Measurements from ENCODE around the gene CFAP300. TPM values are rescaled to one million over a fixed set of nuclear protein-coding genes. Genes with fewer than 3 reads are reported as not detected.

CFAP300 gene
- total and polyA plus RNA-seq, 2 of the 8 experiments (the other 6 are each of a cell fraction or from before 2014, with no cell fraction given): 2.1 to 2.8 TPM

- 92% methylated on average over 3 of the region's 3 CpGs; no CpG with 5 or more reads in 1 of the 2 experiments for WGBS, 2 experiments (ENCODE audit: extremely low coverage in 1 of 2, insufficient coverage in 1 of 2, insufficient read length in 1 of 2, insufficient replicate concordance in 2 of 2, low coverage in 1 of 2, low lambda C conversion rate in 2 of 2, missing lambda C conversion rate in 1 of 2)
- TF ChIP-seq CTBP2 (IDR thresholded peaks at IDR 0.05; ENCODE audit: borderline replicate concordance, insufficient read depth, insufficient read length, low read length) (no peak), CHD2 (IDR thresholded peaks at IDR 0.05; ENCODE audit: low read length) (no peak), JUND (IDR thresholded peaks at IDR 0.05; ENCODE audit: low read length) (no peak), RBBP5 (IDR thresholded peaks at IDR 0.05; ENCODE audit: borderline replicate concordance, low read depth, low read length) (no peak), SIRT6 (IDR thresholded peaks at IDR 0.05; ENCODE audit: low read length) (no peak), SP1 (IDR thresholded peaks at IDR 0.05; ENCODE audit: low read depth, low read length) (no peak), SAP30 (IDR thresholded peaks at IDR 0.05; ENCODE audit: insufficient read depth, insufficient replicate concordance, low read length) (no peak), RNF2 (IDR thresholded peaks at IDR 0.05; ENCODE audit: borderline replicate concordance, low read depth, low read length, missing control alignments, poor library complexity, severe bottlenecking) (no peak)
- TF ChIP-seq, protein P1, sequence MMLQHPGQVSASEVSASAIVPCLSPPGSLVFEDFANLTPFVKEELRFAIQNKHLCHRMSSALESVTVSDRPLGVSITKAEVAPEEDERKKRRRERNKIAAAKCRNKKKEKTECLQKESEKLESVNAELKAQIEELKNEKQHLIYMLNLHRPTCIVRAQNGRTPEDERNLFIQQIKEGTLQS (IDR thresholded peaks at IDR 0.05; ENCODE audit: insufficient read depth, low read depth, low read length): no peak
- TF ChIP-seq, protein P2, sequence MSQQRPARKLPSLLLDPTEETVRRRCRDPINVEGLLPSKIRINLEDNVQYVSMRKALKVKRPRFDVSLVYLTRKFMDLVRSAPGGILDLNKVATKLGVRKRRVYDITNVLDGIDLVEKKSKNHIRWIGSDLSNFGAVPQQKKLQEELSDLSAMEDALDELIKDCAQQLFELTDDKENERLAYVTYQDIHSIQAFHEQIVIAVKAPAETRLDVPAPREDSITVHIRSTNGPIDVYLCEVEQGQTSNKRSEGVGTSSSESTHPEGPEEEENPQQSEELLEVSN (IDR thresholded peaks at IDR 0.05): no peak
- POLR2A ChIA-PET (ENCODE audit: partially characterized antibody): no interaction called here
These were observed 34.3 kb upstream of the CFAP300 start for GRCh38 chr11:102012946-102013345.

More at GRCh38 chr11:102012946-102013345, 34.3 kb upstream of the CFAP300 start:
- H3K79me2 ChIP-seq (ENCODE audit: control insufficient read depth in 1 of 2, insufficient read depth in 2 of 2, low read length in 2 of 2): no peaks in the 10 kb centered on the region
- H3K4me3 ChIP-seq (ENCODE audit: extremely low read depth in 1 of 4, insufficient read depth in 2 of 4, low read depth in 3 of 4, low read length in 4 of 4): no peak overlapping the region
- no peak overlapping the region for H2BK20ac ChIP-seq (ENCODE audit: low read length)
- H4K8ac ChIP-seq (ENCODE audit: extremely low read depth, insufficient read depth, low read length): no peak overlapping the region
- H2BK15ac ChIP-seq (ENCODE audit: low read length): no peak overlapping the region
- no peak overlapping the region for H3K4me2 ChIP-seq (ENCODE audit: insufficient read depth in 1 of 2, low read depth in 2 of 2, low read length in 2 of 2)
- H3K4ac ChIP-seq (replicated peaks; ENCODE audit: insufficient read length, low read depth, low read length): no peak overlapping the region
- H3K23me2 ChIP-seq (ENCODE audit: low read depth, low read length): no peaks in the 10 kb centered on the region
- H3K36me3 ChIP-seq (ENCODE audit: control insufficient read depth in 2 of 4, insufficient read depth in 4 of 4, low read length in 3 of 4): no peaks in the 10 kb centered on the region
- H3K18ac ChIP-seq (ENCODE audit: extremely low read depth, low read length): no peak overlapping the region
- H3K9me3 ChIP-seq (ENCODE audit: insufficient read depth in 2 of 2, low read depth in 1 of 2, low read length in 1 of 2): no peaks in the 10 kb centered on the region
- H2BK5ac ChIP-seq (ENCODE audit: low read depth, low read length): no peak overlapping the region
- H3K23ac ChIP-seq (ENCODE audit: insufficient read length): no peak overlapping the region
- H3K14ac ChIP-seq (ENCODE audit: insufficient read length): no peak overlapping the region
- H3K27me3 ChIP-seq (replicated peaks in 1 of 4; ENCODE audit: control insufficient read depth in 3 of 4, extremely low read depth in 1 of 4, insufficient read depth in 3 of 4, low read length in 3 of 4): no peaks in the 10 kb centered on the region
- no peak overlapping the region for H2BK120ac ChIP-seq (replicated peaks; ENCODE audit: low read depth, low read length)
- H4K20me1 ChIP-seq (replicated peaks in 1 of 2; ENCODE audit: control insufficient read depth in 1 of 2, insufficient read depth in 2 of 2, low read length in 2 of 2): no peaks in the 10 kb centered on the region
- no peak overlapping the region for H3K56ac ChIP-seq (replicated peaks; ENCODE audit: insufficient read length, low read depth, low read length)
- H3K79me1 ChIP-seq (ENCODE audit: low read depth, low read length): no peaks in the 10 kb centered on the region
- no peak overlapping the region for H3K27ac ChIP-seq (ENCODE audit: low read depth, low read length)
- no peak overlapping the region for H2AFZ ChIP-seq (ENCODE audit: low read length)
- FAIRE-seq (no peak), DNase-seq (ENCODE audit: low read depth in 1 of 2, low spot score in 2 of 2) (no peak)
- no peak overlapping the region for H2BK12ac ChIP-seq (ENCODE audit: low read depth, low read length)
- H4K5ac ChIP-seq (ENCODE audit: insufficient read length, low read depth, low read length): no peak overlapping the region
- no peak overlapping the region for H3K9ac ChIP-seq (replicated peaks in 1 of 4; ENCODE audit: extremely low read depth in 1 of 4, low read depth in 3 of 4, low read length in 3 of 4)
- CTCF ChIA-PET (ENCODE audit: partially characterized antibody): interaction anchor here (1.1 to 1.5 kb wide), 3 partner anchors 13 to 298 kb away, joined by 4 to 5 read pairs (median 4); no protein-coding TSS in a partner anchor
- H2AK5ac ChIP-seq (ENCODE audit: low read depth, low read length): no peak overlapping the region
- H4K91ac ChIP-seq (replicated peaks; ENCODE audit: insufficient read length, low read length): no peak overlapping the region
- H3K4me1 ChIP-seq (replicated peaks in 1 of 4; ENCODE audit: control insufficient read depth in 3 of 4, insufficient read depth in 4 of 4, low read length in 3 of 4): no peaks in the 10 kb centered on the region

All from H1 (cell line).